Testis (tissue), 2 donors: ENCODE data around the gene SEC31A.

ENCODE experiments used
- POLR2A ChIP-seq: fragments of 450-650 bp; IDR thresholded peaks from one replicate; pipeline ENCODE4 v1.6.1; 2017; ENCODE audit warnings: antibody characterized with exemption, mild to moderate bottlenecking, moderate library complexity
- TF ChIP-seq, protein P1 (sequence below), 3 experiments: fragments of 450-650 bp in 2 of 3; fragments of 200-600 bp in 1 of 3; sonication (generic) in 1 of 3; IDR thresholded peaks; one replicate each; pipeline ENCODE4 v1.5.1; 2016 to 2019; ENCODE audit warnings: antibody characterized with exemption in 3 of 3, mild to moderate bottlenecking in 2 of 3, moderate library complexity in 1 of 3

DNA sequence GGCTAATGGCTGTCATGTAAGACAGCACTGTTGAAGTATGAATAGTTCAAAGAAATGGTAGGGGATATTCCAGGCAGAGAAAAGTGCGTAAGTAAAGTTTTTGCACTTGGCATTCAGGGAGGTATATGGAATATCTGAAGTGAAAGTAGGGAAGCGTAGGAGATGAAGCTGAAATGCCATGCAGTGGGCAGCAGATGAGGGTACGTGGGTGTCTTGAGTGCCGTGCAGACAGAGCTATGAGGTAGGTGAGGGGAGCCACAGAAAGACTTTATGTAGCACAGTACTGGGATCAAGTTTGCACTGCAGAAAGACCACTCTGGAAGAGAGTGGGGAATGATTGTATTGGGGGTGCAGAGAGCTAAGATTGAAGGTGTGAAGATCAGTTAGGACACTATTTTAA, 87.2 kb downstream of the SEC31A start:
- TF ChIP-seq POLR2A: no peak
- TF ChIP-seq, protein P1, sequence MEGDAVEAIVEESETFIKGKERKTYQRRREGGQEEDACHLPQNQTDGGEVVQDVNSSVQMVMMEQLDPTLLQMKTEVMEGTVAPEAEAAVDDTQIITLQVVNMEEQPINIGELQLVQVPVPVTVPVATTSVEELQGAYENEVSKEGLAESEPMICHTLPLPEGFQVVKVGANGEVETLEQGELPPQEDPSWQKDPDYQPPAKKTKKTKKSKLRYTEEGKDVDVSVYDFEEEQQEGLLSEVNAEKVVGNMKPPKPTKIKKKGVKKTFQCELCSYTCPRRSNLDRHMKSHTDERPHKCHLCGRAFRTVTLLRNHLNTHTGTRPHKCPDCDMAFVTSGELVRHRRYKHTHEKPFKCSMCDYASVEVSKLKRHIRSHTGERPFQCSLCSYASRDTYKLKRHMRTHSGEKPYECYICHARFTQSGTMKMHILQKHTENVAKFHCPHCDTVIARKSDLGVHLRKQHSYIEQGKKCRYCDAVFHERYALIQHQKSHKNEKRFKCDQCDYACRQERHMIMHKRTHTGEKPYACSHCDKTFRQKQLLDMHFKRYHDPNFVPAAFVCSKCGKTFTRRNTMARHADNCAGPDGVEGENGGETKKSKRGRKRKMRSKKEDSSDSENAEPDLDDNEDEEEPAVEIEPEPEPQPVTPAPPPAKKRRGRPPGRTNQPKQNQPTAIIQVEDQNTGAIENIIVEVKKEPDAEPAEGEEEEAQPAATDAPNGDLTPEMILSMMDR (IDR thresholded peaks at IDR 0.05): no peak
